A549 (cell line): ENCODE measurements around the gene PLD3. TPM values are rescaled to one million over a fixed set of nuclear protein-coding genes. Genes with fewer than 3 reads are reported as not detected.

Source experiments
- ATAC-seq, 2 experiments: fragments of 200-7000 bp in 1 of 2; fragments of >200 bp in 1 of 2; cut with Nextera tagmentation in 1 of 2; cut with Tn5 transposase in 1 of 2; 3 replicates each; pipeline versions ENCODE4 v1.8.0 to v1.9.1; 2018 to 2020; ENCODE audit warnings: mild to moderate bottlenecking in 1 of 2, moderate library complexity in 1 of 2
- CTCF ChIA-PET: fragments of 300-600 bp; sonication (Branson Sonifier 250); formaldehyde crosslinking; extraction: SDS; loops from one replicate; lab custom pipeline; 2021; ENCODE audit warnings: antibody characterized with exemption, inconsistent platforms; lab: Yijun Ruan, JAX
- POLR2A ChIA-PET: fragments of 350-600 bp; formaldehyde crosslinking; extraction: SDS; loops from one replicate; lab custom pipeline; 2021; ENCODE audit warnings: antibody characterized with exemption, inconsistent platforms; lab: Yijun Ruan, JAX
- DNase-seq, 2 experiments: peaks; one replicate each; pipeline versions ENCODE4 v3.0.0 to v3.0.0-alpha.2; 2011 to 2016; ENCODE audit warnings: low read depth in 1 of 2, low spot score in 1 of 2
- FAIRE-seq: peaks from 2 replicates; lab custom pipeline; 2011; peaks lifted over from hg19 to GRCh38; lab: Jason Lieb, UNC
- H3K27ac ChIP-seq, 2 experiments: fragments of >200 bp; sonication (Bioruptor Twin); formaldehyde crosslinking; 3 replicates each; pipeline ENCODE4 v1.5.1; 2016 to 2017
- H3K4me1 ChIP-seq: fragments of >200 bp; sonication (Bioruptor Twin); formaldehyde crosslinking; 3 replicates; pipeline ENCODE4 v1.6.1; 2016
- H3K4me2 ChIP-seq: fragments of >200 bp; sonication (Bioruptor Twin); formaldehyde crosslinking; 3 replicates; pipeline ENCODE4 v1.6.1; 2016
- H3K4me3 ChIP-seq: fragments of >200 bp; sonication (Bioruptor Twin); formaldehyde crosslinking; 3 replicates; pipeline ENCODE4 v1.5.1; 2016
- H3K9me3 ChIP-seq: fragments of >200 bp; sonication (Bioruptor Twin); formaldehyde crosslinking; 3 replicates; pipeline ENCODE4 v1.6.1; 2016
- CBX2 ChIP-seq: fragments of 200-600 bp; sonication (generic); IDR thresholded peaks from 2 replicates; pipeline ENCODE4 v1.6.1; 2016; ENCODE audit warnings: low read depth, mild to moderate bottlenecking, borderline replicate concordance
- CHD4 ChIP-seq: fragments of 200-600 bp; sonication (generic); IDR thresholded peaks from 2 replicates; pipeline ENCODE4 v1.6.1; 2016; ENCODE audit warnings: antibody characterized with exemption, mild to moderate bottlenecking, borderline replicate concordance
- EHMT2 ChIP-seq: fragments of 200-600 bp; sonication (generic); IDR thresholded peaks from 2 replicates; pipeline ENCODE4 v1.6.1; 2016; ENCODE audit warnings: antibody characterized with exemption, low read depth, mild to moderate bottlenecking, moderate library complexity
- ESRRA ChIP-seq: fragments of 150-350 bp; IDR thresholded peaks from 2 replicates; pipeline ENCODE4 v1.6.1; 2014; ENCODE audit warnings: mild to moderate bottlenecking, low read length, borderline replicate concordance
- FOSL2 ChIP-seq, 2 experiments: fragments of 450-650 bp in 1 of 2; fragments of >200 bp in 1 of 2; sonication (Bioruptor Twin) in 1 of 2; formaldehyde crosslinking; IDR thresholded peaks; 2 replicates each; pipeline versions ENCODE4 v1.5.0 to v1.6.1; 2016 to 2020; ENCODE audit warnings: mild to moderate bottlenecking in 1 of 2, moderate library complexity in 1 of 2
- GATA3 ChIP-seq: IDR thresholded peaks from 2 replicates; pipeline ENCODE4 v1.6.1; 2012; ENCODE audit warnings: borderline replicate concordance
- HOXB13 ChIP-seq: fragments of 250-450 bp; sonication (Bioruptor Pico); IDR thresholded peaks from 2 replicates; pipeline ENCODE4 v1.5.0; 2020; ENCODE audit warnings: low read depth, mild to moderate bottlenecking, moderate library complexity
- JUN ChIP-seq, 2 experiments: fragments of >200 bp; sonication (Bioruptor Twin); formaldehyde crosslinking; IDR thresholded peaks; 2 replicates in 1 of 2; 3 replicates in 1 of 2; pipeline ENCODE4 v1.6.1; 2016 to 2017
- JUNB ChIP-seq: fragments of >200 bp; sonication (Bioruptor Twin); formaldehyde crosslinking; IDR thresholded peaks from 2 replicates; pipeline ENCODE4 v1.6.1; 2016
- KDM1A ChIP-seq: fragments of 200-600 bp; sonication (generic); IDR thresholded peaks from 2 replicates; pipeline ENCODE4 v1.6.1; 2016; ENCODE audit warnings: low read depth, mild to moderate bottlenecking
- MAFK ChIP-seq: fragments of 450-650 bp; IDR thresholded peaks from 2 replicates; pipeline ENCODE4 v1.6.1; 2014; ENCODE audit not compliant: partially characterized antibody
- NFE2L2 ChIP-seq: fragments of 150-350 bp; conservative IDR thresholded peaks from 2 replicates; pipeline ENCODE4 v1.6.1; 2014; ENCODE audit warnings: low read length
- NR3C1 ChIP-seq: fragments of >200 bp; sonication (Bioruptor Twin); formaldehyde crosslinking; IDR thresholded peaks from 3 replicates; pipeline ENCODE4 v1.6.1; 2017
- RAD21 ChIP-seq, 2 experiments: fragments of >200 bp in 1 of 2; sonication (Bioruptor Twin) in 1 of 2; formaldehyde crosslinking in 1 of 2; IDR thresholded peaks in 1 of 2; conservative IDR thresholded peaks in 1 of 2; 2 replicates in 1 of 2; 3 replicates in 1 of 2; pipeline ENCODE4 v1.6.1; 2012 to 2018; ENCODE audit warnings: inconsistent platforms in 1 of 2
- RFX5 ChIP-seq: fragments of 450-650 bp; IDR thresholded peaks from 2 replicates; pipeline ENCODE4 v1.7.1; 2014; ENCODE audit warnings: antibody characterized with exemption, mild to moderate bottlenecking, moderate library complexity
- ZC3H11A ChIP-seq: fragments of 450-650 bp; IDR thresholded peaks from 2 replicates; pipeline ENCODE4 v1.6.1; 2014; ENCODE audit warnings: antibody characterized with exemption, mild to moderate bottlenecking
- ZSCAN20 ChIP-seq: fragments of 250-450 bp; sonication (Bioruptor Pico); IDR thresholded peaks from 2 replicates; pipeline ENCODE4 v1.8.0; 2022; ENCODE audit warnings: mild to moderate bottlenecking, moderate library complexity
- WGBS: methylation state at CpG from one replicate; pipeline ENCODE4 v1.1.6; 2017; ENCODE audit errors: missing lambda C conversion rate; 5-methylcytosine and 5-hydroxymethylcytosine counted together
- polyA plus RNA-seq, 4 experiments: library from polyadenylated mRNA; depleted of rRNA in 3 of 4; stranded (reverse); fragments of >200 nt; fragmentation: RNase III in 1 of 4; extraction: RNeasy Plus Mini Kit Qiagen cat#74134 plus additional on column Dnase treatment in 1 of 4; gene quantifications; 2 replicates in 3 of 4; 3 replicates in 1 of 4; pipeline ENCODE4 v1.2.3, GENCODE V29; 2011 to 2017
- TF ChIP-seq, protein P1 (sequence below): IDR thresholded peaks from 2 replicates; pipeline ENCODE4 v1.6.1; 2012
- TF ChIP-seq, protein P2 (sequence below): fragments of 200-600 bp; sonication (generic); IDR thresholded peaks from 2 replicates; pipeline ENCODE4 v1.6.1; 2016; ENCODE audit warnings: antibody characterized with exemption, mild to moderate bottlenecking, moderate library complexity
- TF ChIP-seq, protein P3 (sequence below): fragments of >200 bp; sonication (Bioruptor Twin); formaldehyde crosslinking; IDR thresholded peaks from 3 replicates; pipeline ENCODE4 v1.5.1; 2016

The PLD3 gene
- polyA plus RNA-seq, 2 of the 4 experiments (the other 2 are of a cell fraction) = 265 to 290 TPM

DNA sequence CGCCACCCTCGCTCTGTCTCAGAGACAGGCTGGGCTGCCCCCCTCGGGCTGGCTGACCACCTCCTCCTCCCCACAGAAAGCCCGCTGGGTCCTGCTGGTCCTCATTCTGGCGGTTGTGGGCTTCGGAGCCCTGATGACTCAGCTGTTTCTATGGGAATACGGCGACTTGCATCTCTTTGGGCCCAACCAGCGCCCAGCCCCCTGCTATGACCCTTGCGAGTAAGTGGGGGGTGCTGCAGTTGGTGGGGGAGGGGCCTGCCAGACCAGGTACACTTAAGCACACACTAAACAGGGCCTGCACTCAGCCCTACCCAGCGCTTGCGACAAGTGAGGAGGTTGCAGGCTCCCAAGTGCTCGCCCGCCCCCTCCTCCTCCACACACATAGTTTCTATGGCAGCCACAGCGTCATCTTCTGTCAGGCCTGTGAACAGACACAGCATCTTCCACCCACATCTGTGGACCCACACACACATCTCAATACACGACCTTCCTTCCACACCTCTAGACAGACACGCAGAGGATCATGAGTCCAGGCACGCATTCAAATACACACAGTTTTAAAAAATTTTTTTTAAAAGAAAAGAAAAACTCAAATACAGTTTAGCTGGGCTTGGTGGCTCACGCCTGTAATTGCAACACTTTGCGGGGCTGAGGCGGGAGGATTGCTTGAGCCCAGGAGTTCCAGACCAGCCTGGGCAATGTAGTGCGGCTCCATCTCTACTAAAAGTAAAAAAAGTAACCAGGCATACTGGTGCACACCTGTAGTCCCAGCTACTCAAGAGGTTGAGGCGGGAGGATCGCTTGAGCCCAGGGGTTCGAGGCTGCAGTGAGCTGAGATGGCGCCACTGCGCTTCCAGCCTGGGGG lies 18.4 kb downstream of the PLD3 start:
- peak overlapping the region in 1 of 2 experiments; percentile 78; a peak in 4 of 6 replicates for H3K27ac ChIP-seq
- TF ChIP-seq, protein P1, sequence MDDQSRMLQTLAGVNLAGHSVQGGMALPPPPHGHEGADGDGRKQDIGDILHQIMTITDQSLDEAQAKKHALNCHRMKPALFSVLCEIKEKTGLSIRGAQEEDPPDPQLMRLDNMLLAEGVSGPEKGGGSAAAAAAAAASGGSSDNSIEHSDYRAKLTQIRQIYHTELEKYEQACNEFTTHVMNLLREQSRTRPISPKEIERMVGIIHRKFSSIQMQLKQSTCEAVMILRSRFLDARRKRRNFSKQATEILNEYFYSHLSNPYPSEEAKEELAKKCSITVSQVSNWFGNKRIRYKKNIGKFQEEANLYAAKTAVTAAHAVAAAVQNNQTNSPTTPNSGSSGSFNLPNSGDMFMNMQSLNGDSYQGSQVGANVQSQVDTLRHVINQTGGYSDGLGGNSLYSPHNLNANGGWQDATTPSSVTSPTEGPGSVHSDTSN = no peak
- TF ChIP-seq RFX5 (peak; percentile 90), FOSL2 (IDR thresholded peaks at IDR 0.05) (no peak), FOSL2 (CRISPR knock-in tag; IDR thresholded peaks at IDR 0.05) (peak; percentile 30; the same call in 1 of the 2 replicates), MAFK (peak; percentile 96), NFE2L2 (peak; percentile 74; the same call in 1 of the 2 replicates), NR3C1 (no peak)
- DNase-seq = peak in 1 of 2 experiments; percentile 71
- ChIA-PET POLR2A (interaction anchor here (0.6 to 2.3 kb wide), 2 partner anchors 59 to 276 kb away, joined by 3 to 7 read pairs; partner anchors contain the start of genes SERTAD1 and ZNF780A), CTCF (interaction anchor here (0.7 to 5.5 kb wide), 9 partner anchors 10 to 227 kb away, joined by 3 to 36 read pairs (median 7); no protein-coding TSS in a partner anchor)
- no peak overlapping the region for H3K4me3 ChIP-seq
- FAIRE-seq = no peak
- peak overlapping the region; percentile 56; the same call in 2 of the 3 replicates for H3K4me2 ChIP-seq
- peaks cover 16% of the 10 kb centered on the region for H3K4me1 ChIP-seq
- ATAC-seq = peak; percentile 17 to 52; a peak in 4 of 6 replicates
- WGBS = 82% methylated on average over 27 of the region's 27 CpGs
- H3K9me3 ChIP-seq = no peaks in the 10 kb centered on the region

DNA sequence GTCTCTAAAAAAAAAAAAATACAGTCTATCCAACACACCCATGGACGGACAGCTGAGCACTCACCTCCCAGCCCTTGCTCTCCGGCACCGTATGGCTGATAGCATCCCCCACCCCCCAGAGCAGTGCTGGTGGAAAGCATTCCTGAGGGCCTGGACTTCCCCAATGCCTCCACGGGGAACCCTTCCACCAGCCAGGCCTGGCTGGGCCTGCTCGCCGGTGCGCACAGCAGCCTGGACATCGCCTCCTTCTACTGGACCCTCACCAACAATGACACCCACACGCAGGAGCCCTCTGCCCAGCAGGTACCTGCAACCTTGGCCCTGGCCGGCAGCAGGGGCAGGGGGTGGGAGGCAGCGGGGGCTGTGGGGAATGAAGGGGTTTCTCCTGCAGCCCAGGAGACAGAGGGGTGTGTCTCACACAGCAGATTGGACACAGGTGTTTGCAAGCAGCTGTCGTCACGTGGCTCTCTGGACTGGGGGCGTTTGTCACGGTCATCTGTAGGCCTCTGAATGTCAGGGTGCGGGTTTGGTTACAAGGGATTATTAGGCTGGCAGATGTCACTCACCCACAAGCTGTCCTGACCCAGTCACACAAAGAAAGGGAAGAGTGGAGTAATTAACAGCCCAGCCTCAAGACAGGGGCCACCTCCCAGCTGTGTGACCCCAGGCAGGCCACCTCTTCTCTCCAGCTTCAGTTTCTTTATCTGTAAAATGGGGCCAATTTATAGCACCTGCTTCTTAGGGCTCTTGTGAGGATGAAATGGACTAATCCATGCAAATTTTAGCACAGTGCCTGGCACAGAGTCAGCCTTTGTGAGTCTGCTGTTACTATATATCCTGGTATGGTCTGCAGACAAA lies 19.3 kb downstream of the PLD3 start:
- no peak overlapping the region for H3K4me2 ChIP-seq

DNA sequence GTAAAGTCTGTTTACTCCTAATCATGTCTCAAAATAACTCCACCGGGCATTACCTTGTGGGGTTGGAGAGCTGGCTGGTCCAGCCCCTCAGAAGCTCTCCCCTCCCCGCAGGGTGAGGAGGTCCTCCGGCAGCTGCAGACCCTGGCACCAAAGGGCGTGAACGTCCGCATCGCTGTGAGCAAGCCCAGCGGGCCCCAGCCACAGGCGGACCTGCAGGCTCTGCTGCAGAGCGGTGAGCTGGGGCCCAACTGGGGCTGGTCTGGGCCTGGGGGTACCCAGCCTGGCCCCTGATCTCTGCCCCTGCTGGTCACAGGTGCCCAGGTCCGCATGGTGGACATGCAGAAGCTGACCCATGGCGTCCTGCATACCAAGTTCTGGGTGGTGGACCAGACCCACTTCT lies 21.3 kb downstream of the PLD3 start:
- Histone ChIP-seq H3K9me3 (no peaks in the 10 kb centered on the region), H3K4me3 (no peak overlapping the region), H3K27ac (no peak overlapping the region), H3K4me2 (no peak overlapping the region), H3K4me1 (peaks cover 16% of the 10 kb centered on the region)
- TF ChIP-seq MAFK (no peak), EHMT2 (no peak), RAD21 (conservative IDR thresholded peaks at IDR 0.05 in 1 of 2, IDR thresholded peaks at IDR 0.05 in 1 of 2) (no peak), ESRRA (no peak), JUNB (no peak), ZC3H11A (no peak), NFE2L2 (no peak), CBX2 (no peak), GATA3 (no peak), CHD4 (no peak)
- TF ChIP-seq, protein P2, sequence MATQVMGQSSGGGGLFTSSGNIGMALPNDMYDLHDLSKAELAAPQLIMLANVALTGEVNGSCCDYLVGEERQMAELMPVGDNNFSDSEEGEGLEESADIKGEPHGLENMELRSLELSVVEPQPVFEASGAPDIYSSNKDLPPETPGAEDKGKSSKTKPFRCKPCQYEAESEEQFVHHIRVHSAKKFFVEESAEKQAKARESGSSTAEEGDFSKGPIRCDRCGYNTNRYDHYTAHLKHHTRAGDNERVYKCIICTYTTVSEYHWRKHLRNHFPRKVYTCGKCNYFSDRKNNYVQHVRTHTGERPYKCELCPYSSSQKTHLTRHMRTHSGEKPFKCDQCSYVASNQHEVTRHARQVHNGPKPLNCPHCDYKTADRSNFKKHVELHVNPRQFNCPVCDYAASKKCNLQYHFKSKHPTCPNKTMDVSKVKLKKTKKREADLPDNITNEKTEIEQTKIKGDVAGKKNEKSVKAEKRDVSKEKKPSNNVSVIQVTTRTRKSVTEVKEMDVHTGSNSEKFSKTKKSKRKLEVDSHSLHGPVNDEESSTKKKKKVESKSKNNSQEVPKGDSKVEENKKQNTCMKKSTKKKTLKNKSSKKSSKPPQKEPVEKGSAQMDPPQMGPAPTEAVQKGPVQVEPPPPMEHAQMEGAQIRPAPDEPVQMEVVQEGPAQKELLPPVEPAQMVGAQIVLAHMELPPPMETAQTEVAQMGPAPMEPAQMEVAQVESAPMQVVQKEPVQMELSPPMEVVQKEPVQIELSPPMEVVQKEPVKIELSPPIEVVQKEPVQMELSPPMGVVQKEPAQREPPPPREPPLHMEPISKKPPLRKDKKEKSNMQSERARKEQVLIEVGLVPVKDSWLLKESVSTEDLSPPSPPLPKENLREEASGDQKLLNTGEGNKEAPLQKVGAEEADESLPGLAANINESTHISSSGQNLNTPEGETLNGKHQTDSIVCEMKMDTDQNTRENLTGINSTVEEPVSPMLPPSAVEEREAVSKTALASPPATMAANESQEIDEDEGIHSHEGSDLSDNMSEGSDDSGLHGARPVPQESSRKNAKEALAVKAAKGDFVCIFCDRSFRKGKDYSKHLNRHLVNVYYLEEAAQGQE = no peak
- TF ChIP-seq, protein P3, sequence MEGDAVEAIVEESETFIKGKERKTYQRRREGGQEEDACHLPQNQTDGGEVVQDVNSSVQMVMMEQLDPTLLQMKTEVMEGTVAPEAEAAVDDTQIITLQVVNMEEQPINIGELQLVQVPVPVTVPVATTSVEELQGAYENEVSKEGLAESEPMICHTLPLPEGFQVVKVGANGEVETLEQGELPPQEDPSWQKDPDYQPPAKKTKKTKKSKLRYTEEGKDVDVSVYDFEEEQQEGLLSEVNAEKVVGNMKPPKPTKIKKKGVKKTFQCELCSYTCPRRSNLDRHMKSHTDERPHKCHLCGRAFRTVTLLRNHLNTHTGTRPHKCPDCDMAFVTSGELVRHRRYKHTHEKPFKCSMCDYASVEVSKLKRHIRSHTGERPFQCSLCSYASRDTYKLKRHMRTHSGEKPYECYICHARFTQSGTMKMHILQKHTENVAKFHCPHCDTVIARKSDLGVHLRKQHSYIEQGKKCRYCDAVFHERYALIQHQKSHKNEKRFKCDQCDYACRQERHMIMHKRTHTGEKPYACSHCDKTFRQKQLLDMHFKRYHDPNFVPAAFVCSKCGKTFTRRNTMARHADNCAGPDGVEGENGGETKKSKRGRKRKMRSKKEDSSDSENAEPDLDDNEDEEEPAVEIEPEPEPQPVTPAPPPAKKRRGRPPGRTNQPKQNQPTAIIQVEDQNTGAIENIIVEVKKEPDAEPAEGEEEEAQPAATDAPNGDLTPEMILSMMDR = no peak
- DNase-seq = no peak
- FAIRE-seq = no peak
- ChIA-PET POLR2A (interaction anchor here (0.6 to 1.1 kb wide), 2 partner anchors 38 to 51 kb away, joined by 3 to 4 read pairs; no protein-coding TSS in a partner anchor), CTCF (interaction anchor here (1.4 to 4.4 kb wide), 4 partner anchors 10 to 65 kb away, joined by 8 to 16 read pairs (median 11); partner anchors contain the start of gene HIPK4)
- ATAC-seq = no peak
- WGBS = 87% methylated on average over 12 of the region's 12 CpGs

More for the DNA sequence above, 19.3 kb downstream of the PLD3 start:
- ChIA-PET POLR2A (interaction anchor here (0.6 kb wide), 1 partner anchor 277 kb away, joined by 3 read pairs; the partner anchor contains the start of gene ZNF780A), CTCF (interaction anchor here (0.5 to 5.5 kb wide), 6 partner anchors 12 to 446 kb away, joined by 3 to 36 read pairs (median 14); no protein-coding TSS in a partner anchor)
- DNase-seq = no peak
- Histone ChIP-seq H3K4me1 (peaks cover 16% of the 10 kb centered on the region), H3K27ac (no peak overlapping the region), H3K9me3 (no peaks in the 10 kb centered on the region), H3K4me3 (no peak overlapping the region)
- FAIRE-seq = no peak
- WGBS = 94% methylated on average over 14 of the region's 16 CpGs
- TF ChIP-seq ZSCAN20 (CRISPR knock-in tag) (no peak), JUN (IDR thresholded peaks at IDR 0.05) (no peak), HOXB13 (CRISPR knock-in tag) (no peak), KDM1A (0 out of 2 replicates have a peak, but pooled peaks have one; percentile 19)
- no peak for ATAC-seq
